LoVo (cell line): ENCODE data around the gene DCHS2.
A peak's percentile ranks its signal among the peaks of the same experiment; 100 is the strongest.

Experiments
- DNase-seq: peaks from one replicate; pipeline ENCODE4 v3.0.0-alpha.2; 2016; ENCODE audit warnings: low spot score

The DCHS2 gene

DNA sequence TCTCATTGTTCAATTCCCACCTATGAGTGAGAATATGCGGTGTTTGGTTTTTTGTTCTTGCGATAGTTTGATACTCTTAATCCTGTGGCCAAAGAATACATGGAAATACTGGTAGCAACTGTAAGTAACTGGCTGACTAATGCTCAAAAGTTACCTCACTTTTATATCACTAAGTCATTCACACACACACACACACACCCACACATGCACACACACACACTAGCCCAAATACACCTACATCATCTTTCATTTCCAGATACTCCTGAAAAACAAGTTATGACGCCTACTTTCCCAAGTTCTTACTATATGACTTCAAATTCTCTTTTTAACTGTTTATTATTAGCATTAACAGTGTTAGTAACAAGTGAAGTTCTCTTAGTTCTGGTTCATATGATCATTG lies 101.3 kb downstream of the DCHS2 start:
- no peak for DNase-seq

DNA sequence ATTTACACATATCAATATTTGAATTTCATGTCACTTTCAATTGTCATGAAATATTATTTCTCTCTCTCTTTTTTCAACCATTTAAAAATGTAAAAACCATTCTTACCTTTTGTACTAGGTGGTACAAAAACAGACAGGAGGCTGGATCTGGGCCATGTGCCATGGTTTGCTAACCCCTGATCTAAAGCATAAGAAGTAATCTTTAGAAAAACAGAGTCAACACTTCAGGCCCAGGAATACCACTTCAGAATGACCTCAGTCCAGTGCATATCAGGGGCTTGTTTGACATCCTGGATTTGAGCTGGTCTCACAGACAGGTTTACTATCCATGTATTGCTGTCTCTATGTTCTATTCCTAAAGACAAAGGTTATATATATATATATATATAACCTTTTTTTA lies 102.5 kb downstream of the DCHS2 start:
- no peak for DNase-seq

GRCh38 chr4:154384012-154384411 lies 107.6 kb downstream of the DCHS2 start:
- DNase-seq, result no peak

GRCh38 chr4:154376486-154376885 lies 115.1 kb downstream of the DCHS2 start:
- no peak for DNase-seq

GRCh38 chr4:154368060-154368459 lies 123.5 kb downstream of the DCHS2 start:
- DNase-seq, result no peak

DNA sequence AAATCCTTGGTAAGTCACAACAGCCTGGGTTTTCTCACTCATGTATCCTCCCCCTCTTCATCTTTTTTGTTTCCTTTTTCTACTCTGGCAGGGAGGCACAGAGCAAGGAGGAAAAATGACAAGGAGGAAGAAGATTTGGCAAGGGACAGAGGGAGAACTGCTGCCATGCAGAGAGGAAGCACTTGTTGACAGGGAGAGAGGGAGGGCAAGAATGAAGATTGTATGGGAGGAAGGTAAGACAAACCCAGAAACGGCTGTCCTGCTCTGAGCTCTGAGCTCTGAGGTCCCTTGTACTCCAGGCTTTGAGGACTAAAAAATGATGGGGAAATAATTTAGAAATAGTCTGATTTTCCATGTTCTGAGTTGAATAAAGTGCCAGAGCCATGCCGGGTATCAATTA lies 123.9 kb downstream of the DCHS2 start:
- no peak for DNase-seq

- no peak for DNase-seq
Measured at GRCh38 chr4:154366956-154367355, 124.6 kb downstream of the DCHS2 start.

- DNase-seq, result no peak
Measured at GRCh38 chr4:154364066-154364845, 127.3 kb downstream of the DCHS2 start.

DNA sequence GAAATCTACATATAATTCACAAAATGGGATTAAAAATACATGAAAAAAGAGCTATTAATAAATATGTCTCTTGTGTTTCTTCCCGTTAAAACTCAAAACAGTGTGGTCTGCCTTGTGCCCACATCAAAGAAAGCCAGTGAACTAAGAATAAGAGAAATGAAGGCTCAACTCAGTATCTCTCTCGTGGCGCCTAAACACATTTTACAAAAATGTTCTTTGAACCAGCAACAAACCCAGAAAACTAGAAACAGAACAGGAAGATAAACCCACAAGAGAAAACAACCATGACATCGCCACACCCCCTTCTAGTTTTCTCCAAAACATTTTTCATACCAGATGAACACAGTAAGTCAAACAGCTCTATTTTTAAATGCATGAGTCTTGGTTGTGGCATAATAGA lies 130.1 kb downstream of the DCHS2 start:
- DNase-seq, result no peak

DNA sequence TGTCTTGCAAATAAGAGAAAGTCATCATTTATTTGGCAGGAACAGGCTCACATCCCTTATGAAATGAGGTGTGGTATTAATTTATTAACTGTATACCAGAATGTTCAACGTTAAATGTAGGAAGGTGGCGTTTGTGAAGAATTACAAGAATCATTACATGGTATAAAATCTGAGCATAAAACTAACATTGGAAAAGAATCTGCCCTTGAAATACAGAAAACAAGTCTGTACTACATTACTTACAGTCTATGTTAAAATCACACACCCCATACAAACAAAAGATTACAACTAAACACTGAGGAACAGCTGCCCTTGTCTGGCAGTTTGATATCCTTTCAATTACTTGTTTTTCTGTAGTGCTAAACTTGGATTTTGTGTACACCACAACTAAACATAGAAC lies 131.1 kb downstream of the DCHS2 start:
- no peak for DNase-seq

DNA sequence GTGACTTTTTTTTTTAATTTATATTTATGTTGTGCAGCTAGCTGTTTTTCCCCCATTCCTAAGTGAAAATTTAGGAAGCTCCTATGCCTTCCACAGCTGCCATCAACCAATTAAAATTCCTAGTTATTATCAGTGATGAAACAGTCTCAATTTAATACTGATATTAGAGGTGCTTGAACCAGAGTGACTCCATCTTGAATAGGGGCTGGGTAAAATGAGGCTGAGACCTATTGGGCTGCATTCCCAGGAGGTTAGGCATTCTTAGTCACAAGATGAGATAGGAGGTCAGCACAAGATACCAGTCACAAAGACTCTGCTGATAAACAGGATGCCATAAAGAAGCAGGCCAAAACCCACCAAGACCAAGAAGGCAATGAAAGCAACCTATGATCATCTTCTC lies 136.7 kb downstream of the DCHS2 start:
- no peak for DNase-seq

GRCh38 chr4:154349829-154350228 lies 141.8 kb downstream of the DCHS2 start:
- DNase-seq, result peak; percentile 5

- no peak for DNase-seq
Measured at GRCh38 chr4:154348657-154349056, 142.9 kb downstream of the DCHS2 start.

- no peak for DNase-seq
Measured at GRCh38 chr4:154345359-154345758, 146.2 kb downstream of the DCHS2 start.

- no peak for DNase-seq
Measured at GRCh38 chr4:154344686-154345085, 146.9 kb downstream of the DCHS2 start.

DNA sequence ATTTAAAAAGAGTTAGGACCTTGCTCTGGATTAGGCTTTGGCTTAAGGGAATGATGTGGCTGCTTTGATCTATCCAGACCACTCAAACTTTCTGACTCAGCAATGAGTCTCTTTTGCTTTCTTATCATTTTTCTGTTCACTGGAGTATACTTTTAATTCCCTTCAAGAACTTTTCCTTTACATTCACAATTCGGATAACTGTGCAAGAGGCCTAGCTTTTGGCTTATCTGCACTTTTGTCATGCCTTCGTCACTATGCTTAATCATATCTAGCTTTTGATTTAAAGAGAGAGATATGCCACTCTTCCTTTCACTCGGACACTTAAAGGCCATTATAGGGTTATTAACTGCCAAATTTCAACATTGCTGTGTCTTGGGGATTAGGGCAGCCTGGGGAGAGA lies 147.9 kb downstream of the DCHS2 start:
- DNase-seq, result no peak

DNA sequence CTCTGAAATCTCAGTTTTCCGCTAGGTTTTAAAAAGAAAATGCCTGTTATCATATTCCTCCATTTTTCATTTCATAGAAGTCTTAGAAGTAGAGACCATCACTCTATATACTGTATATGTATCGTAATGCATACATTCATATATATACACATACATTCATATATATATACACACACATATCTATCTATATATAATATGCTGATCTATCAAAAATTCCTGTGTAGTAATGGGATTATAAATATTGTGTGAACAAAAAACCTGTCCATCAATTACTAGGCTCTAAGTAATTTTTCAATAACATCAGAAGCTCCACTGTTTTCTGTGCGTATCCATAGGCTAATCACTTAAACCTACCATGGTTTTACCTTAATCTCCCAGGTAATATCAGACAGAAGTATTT lies 150.2 kb downstream of the DCHS2 start:
- DNase-seq, result no peak

- DNase-seq, result no peak
Measured at GRCh38 chr4:154335588-154335987, 156.0 kb downstream of the DCHS2 start.

- DNase-seq, result no peak
Measured at GRCh38 chr4:154332681-154333421, 158.7 kb downstream of the DCHS2 start.

DNA sequence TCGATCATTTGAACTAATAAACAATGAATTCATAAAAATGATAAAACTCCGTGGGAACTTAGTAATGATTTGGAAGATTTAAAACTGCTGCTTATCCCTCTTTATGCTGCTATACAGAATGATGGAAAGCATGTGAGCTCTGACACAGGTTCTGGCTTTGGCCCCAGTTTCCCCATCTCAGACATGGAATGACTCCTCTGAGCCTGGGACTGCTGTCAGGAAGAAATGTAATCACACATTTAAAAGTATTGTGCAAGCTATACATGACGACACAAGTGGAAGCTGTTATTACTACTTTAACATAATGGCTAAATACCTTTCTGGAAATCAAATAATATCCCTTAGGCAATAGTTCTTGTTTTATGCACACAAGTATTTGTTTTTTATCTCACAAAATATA lies 161.7 kb downstream of the DCHS2 start:
- DNase-seq, result no peak

GRCh38 chr4:154329268-154329868 lies 162.2 kb downstream of the DCHS2 start:
- no peak for DNase-seq

GRCh38 chr4:154328030-154328429 lies 163.6 kb downstream of the DCHS2 start:
- DNase-seq, result no peak

- DNase-seq, result no peak
Measured at GRCh38 chr4:154320521-154320920, 171.1 kb downstream of the DCHS2 start.
